ENCODE data around the gene OTUD4.

OTUD4 gene

GRCh38 chr4:145132511-145133098, 47.8 kb downstream of the OTUD4 start:
- peak; percentile 49 for DNase-seq (ENCODE audit: low spot score)
- TF ChIP-seq CTCF (IDR thresholded peaks at IDR 0.05; ENCODE audit: borderline replicate concordance, control extremely low read depth, extremely low read depth, insufficient read depth, missing control alignments) = no peak
- in situ Hi-C loops (cut with MboI; ENCODE audit: low sequenced_read_pairs, unreplicated experiment) = no loop called here

- DNase-seq (ENCODE audit: low spot score) = no peak
- no peak for TF ChIP-seq CTCF (IDR thresholded peaks at IDR 0.05; ENCODE audit: borderline replicate concordance, control extremely low read depth, extremely low read depth, insufficient read depth, missing control alignments)
- in situ Hi-C loops (cut with MboI; ENCODE audit: low sequenced_read_pairs, unreplicated experiment) = no loop called here
Observed at GRCh38 chr4:145131848-145132247, 48.5 kb downstream of the OTUD4 start.

- in situ Hi-C loops (cut with MboI; ENCODE audit: low sequenced_read_pairs, unreplicated experiment) = no loop called here
Observed at GRCh38 chr4:145130788-145131399, 49.5 kb downstream of the OTUD4 start.

GRCh38 chr4:145130130-145130529, 50.3 kb downstream of the OTUD4 start:
- in situ Hi-C loops (cut with MboI; ENCODE audit: low sequenced_read_pairs, unreplicated experiment) = no loop called here
- no peak for DNase-seq (ENCODE audit: low spot score)
- no peak for TF ChIP-seq CTCF (IDR thresholded peaks at IDR 0.05; ENCODE audit: borderline replicate concordance, control extremely low read depth, extremely low read depth, insufficient read depth, missing control alignments)

More at GRCh38 chr4:145130788-145131399, 49.5 kb downstream of the OTUD4 start:
- no peak for TF ChIP-seq CTCF (IDR thresholded peaks at IDR 0.05; ENCODE audit: borderline replicate concordance, control extremely low read depth, extremely low read depth, insufficient read depth, missing control alignments)
- no peak for DNase-seq (ENCODE audit: low spot score)

GRCh38 chr4:145125396-145125795, 55.0 kb downstream of the OTUD4 start:
- in situ Hi-C loops (cut with MboI; ENCODE audit: low sequenced_read_pairs, unreplicated experiment) = no loop called here
- no peak for TF ChIP-seq CTCF (IDR thresholded peaks at IDR 0.05; ENCODE audit: borderline replicate concordance, control extremely low read depth, extremely low read depth, insufficient read depth, missing control alignments)
- DNase-seq (ENCODE audit: low spot score) = no peak

GRCh38 chr4:145108128-145108527, 72.3 kb downstream of the OTUD4 start:
- TF ChIP-seq CTCF (IDR thresholded peaks at IDR 0.05; ENCODE audit: borderline replicate concordance, control extremely low read depth, extremely low read depth, insufficient read depth, missing control alignments) = no peak
- DNase-seq (ENCODE audit: low spot score) = no peak
- in situ Hi-C loops (cut with MboI; ENCODE audit: low sequenced_read_pairs, unreplicated experiment) = no loop called here

Measured in GM13976 (cell line).